Measurements from ENCODE around the gene SMYD1.
A peak's percentile ranks its signal among the peaks of the same experiment; 100 is the strongest.

The SMYD1 gene

GRCh38 chr2:88148929-88149438 is 81.4 kb downstream of the SMYD1 start:
- no peak for DNase-seq

DNA sequence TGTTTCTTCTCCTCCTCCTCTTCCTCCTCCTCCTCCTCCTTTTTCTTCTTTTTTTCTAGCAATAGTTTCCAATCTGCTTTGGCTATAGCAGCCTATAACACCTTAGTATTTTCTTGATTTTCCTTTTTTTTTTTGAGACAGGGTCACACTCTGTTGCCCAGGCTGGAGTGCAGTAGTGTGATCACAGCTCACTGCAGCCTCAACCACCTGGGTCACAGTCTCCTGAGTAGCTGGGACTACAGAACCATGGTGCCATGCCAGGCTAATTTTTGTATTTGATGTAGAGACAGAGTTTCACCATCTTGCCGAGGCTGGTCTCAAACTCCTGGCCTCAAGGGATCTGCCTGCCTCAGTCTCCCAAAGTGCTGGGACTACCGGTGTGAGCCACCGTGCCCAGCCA is 91.9 kb downstream of the SMYD1 start:
- DNase-seq, result no peak

- peak; percentile 59 for DNase-seq
These were observed 92.4 kb downstream of the SMYD1 start for GRCh38 chr2:88159955-88160415.

DNA sequence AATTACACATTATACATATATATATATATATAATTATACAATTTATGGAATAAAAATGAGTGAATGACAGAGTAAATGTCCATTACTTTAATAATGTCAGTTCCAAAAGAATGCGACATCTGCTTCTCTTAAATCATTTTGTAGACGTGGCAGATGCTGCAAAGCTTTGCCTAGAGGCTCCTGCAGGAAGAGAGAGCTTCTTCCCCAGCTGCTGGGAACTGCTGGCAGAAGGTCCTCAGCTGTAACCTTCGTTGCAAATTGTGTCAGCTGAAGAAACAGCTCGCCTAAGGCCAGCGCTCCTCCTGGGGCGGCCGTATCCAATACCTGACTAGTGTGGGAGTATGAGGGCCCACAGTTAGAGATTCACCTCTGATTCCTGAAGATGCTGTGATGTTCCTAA is 92.9 kb downstream of the SMYD1 start:
- no peak for DNase-seq

- DNase-seq, result no peak
These were observed 94.0 kb downstream of the SMYD1 start for GRCh38 chr2:88161446-88162244.

All from activated naive CD4-positive, alpha-beta T cell treated with Interleukin-2 at 50 U/mL for 16 hours (primary cell).